HEK293T (cell line): ENCODE data around the gene TTC9B.

Source experiments
- BHLHE40 ChIP-seq: fragments of 450-650 bp; IDR thresholded peaks from 2 replicates; pipeline ENCODE4 v1.6.1; 2016; ENCODE audit warnings: mild to moderate bottlenecking, moderate library complexity, borderline replicate concordance
- HDGF ChIP-seq: fragments of 450-650 bp; IDR thresholded peaks from 2 replicates; pipeline ENCODE4 v1.6.1; 2017; ENCODE audit warnings: antibody characterized with exemption, borderline replicate concordance
- L3MBTL2 ChIP-seq: fragments of 450-650 bp; conservative IDR thresholded peaks from 2 replicates; pipeline ENCODE4 v1.6.1; 2016; ENCODE audit warnings: mild to moderate bottlenecking
- SP1 ChIP-seq: fragments of 450-650 bp; IDR thresholded peaks from 2 replicates; pipeline ENCODE4 v1.6.1; 2017
- TARDBP ChIP-seq: fragments of 450-650 bp; IDR thresholded peaks from 2 replicates; pipeline ENCODE4 v1.6.1; 2016

DNA sequence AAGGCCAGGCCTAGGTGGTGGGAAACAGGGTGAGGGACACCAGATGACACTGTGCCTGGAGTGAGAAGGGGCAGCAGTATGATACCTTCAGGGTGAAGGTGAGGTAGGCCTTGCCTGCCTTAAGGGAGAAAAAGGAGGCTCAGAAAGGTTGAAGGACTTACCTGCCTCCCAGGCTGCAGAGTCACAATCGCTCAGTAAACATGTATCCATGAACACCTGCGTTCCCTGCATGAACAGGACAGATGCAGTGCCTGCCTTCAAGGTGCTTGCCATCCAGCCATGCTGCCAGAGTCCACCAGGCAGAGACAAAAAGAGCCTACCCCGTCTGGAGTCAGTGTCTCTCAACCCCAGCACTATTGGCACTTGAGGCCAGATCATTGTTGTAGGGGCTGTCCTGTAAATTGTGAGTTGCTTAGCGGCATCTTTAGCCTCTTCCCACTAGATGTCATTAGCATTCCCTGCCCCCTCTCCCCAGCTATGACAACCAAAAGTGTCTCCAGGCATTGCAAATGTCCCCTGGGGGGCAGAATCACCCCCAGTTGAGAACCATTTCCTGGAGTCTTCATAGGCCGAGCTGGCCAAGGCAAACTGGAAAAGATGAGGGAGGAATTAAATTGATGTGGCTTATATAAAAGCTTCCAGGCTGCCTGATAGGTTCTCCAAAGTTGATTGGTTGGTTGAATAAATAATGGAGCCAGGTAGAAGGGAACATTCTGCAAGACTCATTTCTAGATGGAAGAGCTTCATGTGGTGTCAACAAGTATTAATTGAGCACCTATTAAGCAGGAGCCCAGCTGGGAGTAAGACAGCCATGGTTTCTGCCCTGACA is 25.2 kb downstream of the TTC9B start:
- TF ChIP-seq L3MBTL2 (no peak), SP1 (no peak), HDGF (no peak), TARDBP (no peak), BHLHE40 (no peak)
